GM19351 (cell line): Measurements from ENCODE around the gene CDON.

Experiments
- ATAC-seq: cut with Tn5 transposase; IDR thresholded peaks from one replicate; pipeline ENCODE4 v1.9.1; 2021; ENCODE audit warnings: mild to moderate bottlenecking, moderate library complexity; ENCODE audit not compliant: unreplicated experiment

Gene CDON

GRCh38 chr11:125957618-125958332 is 104.9 kb downstream of the CDON start:
- ATAC-seq, result no peak

GRCh38 chr11:125956391-125957134 is 106.1 kb downstream of the CDON start:
- ATAC-seq, result no peak

GRCh38 chr11:125955856-125956255 is 106.8 kb downstream of the CDON start:
- no peak for ATAC-seq

GRCh38 chr11:125954945-125955640 is 107.6 kb downstream of the CDON start:
- ATAC-seq, result no peak

- ATAC-seq, result no peak
Measured at GRCh38 chr11:125954123-125954944, 108.3 kb downstream of the CDON start.

GRCh38 chr11:125953401-125953935 is 109.2 kb downstream of the CDON start:
- ATAC-seq, result no peak

GRCh38 chr11:125952973-125953372 is 109.7 kb downstream of the CDON start:
- ATAC-seq, result no peak

GRCh38 chr11:125952559-125952958 is 110.1 kb downstream of the CDON start:
- no peak for ATAC-seq

GRCh38 chr11:125951731-125952130 is 110.9 kb downstream of the CDON start:
- ATAC-seq, result no peak

- no peak for ATAC-seq
Measured at GRCh38 chr11:125950696-125951651, 111.7 kb downstream of the CDON start.

- ATAC-seq, result no peak
Measured at GRCh38 chr11:125950178-125950490, 112.5 kb downstream of the CDON start.

GRCh38 chr11:125949271-125950177 is 113.1 kb downstream of the CDON start:
- ATAC-seq, result no peak

- ATAC-seq, result no peak
Measured at GRCh38 chr11:125948278-125949051, 114.2 kb downstream of the CDON start.

GRCh38 chr11:125947419-125948277 is 115.0 kb downstream of the CDON start:
- ATAC-seq, result no peak

- ATAC-seq, result no peak
Measured at GRCh38 chr11:125946712-125947418, 115.8 kb downstream of the CDON start.

GRCh38 chr11:125945797-125946520 is 116.7 kb downstream of the CDON start, which contains the start of gene VSIG10L2:
VSIG10L2 (plus strand) TSS chr11:125946044; CDS start chr11:125946056, 12 bp downstream.
- ATAC-seq, result no peak
